ENCODE measurements around the gene ROBO1.

Gene ROBO1

DNA sequence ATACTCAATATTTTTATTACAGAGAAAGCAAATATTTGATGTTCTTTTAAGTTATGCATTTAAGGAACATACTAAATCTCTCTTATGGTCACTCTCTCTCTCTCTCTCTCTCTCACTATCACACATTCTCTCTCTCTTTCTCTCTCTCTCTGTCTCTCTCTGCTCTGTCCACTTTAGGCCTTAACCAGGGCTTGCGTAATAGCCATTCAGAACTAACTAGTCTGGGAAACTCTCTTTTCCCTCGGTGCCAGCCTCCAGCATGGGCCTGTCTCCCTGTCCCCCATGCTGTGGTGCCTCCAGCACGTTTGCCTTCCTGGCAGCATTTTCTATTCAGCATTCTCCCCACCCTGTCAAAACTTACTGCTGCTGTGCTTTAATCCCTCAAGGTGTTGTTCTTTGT is 389.7 kb downstream of the ROBO1 start:
- Histone ChIP-seq H3K27ac (no peak overlapping the region), H3K4me3 (no peak overlapping the region)
- TF ChIP-seq, protein P1, sequence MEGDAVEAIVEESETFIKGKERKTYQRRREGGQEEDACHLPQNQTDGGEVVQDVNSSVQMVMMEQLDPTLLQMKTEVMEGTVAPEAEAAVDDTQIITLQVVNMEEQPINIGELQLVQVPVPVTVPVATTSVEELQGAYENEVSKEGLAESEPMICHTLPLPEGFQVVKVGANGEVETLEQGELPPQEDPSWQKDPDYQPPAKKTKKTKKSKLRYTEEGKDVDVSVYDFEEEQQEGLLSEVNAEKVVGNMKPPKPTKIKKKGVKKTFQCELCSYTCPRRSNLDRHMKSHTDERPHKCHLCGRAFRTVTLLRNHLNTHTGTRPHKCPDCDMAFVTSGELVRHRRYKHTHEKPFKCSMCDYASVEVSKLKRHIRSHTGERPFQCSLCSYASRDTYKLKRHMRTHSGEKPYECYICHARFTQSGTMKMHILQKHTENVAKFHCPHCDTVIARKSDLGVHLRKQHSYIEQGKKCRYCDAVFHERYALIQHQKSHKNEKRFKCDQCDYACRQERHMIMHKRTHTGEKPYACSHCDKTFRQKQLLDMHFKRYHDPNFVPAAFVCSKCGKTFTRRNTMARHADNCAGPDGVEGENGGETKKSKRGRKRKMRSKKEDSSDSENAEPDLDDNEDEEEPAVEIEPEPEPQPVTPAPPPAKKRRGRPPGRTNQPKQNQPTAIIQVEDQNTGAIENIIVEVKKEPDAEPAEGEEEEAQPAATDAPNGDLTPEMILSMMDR (IDR thresholded peaks at IDR 0.05) = no peak
- no peak for DNase-seq (ENCODE audit: low spot score)

DNA sequence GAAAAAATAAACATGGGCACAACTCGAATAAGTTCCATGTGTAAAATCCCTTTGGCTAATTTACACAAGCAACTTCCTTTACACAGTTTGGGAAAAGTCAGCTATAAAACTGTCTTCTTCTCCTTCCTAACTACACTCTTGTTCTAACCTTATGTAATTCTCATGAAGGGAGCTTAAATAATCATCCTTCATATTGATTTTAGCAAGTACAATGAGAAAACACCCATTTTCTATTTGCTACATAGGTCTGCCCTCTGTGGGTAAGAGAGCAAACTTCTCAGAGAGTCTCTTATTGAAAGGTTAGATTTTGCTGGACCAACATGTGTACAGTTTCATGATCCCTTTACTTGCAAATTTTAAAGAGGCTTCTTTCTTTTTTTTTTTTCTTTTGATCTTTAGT is 398.5 kb downstream of the ROBO1 start:
- no peak overlapping the region for H3K4me3 ChIP-seq
- no peak overlapping the region for H3K27ac ChIP-seq
- DNase-seq (ENCODE audit: low spot score) = no peak
- TF ChIP-seq, protein P1 (IDR thresholded peaks at IDR 0.05) = no peak

DNA sequence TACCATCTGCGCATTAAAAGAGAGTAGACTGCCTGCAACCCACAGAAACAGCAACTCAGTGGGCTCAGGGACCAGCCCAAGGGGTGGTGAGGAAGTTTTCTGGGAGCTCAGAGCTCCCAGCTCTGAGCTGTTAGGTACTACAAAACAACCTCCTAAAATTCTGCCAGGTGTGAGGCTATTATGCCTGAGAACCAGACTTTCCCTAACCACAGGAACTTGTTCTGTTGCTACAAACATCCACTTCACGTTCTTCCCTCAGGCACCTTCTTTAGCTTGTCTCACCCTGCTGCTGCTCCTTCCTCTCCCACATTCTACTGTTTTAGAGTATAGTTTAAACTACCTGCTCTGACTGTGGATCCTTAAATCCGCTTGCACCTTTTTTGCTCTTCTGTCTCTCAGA is 399.4 kb downstream of the ROBO1 start:
- Histone ChIP-seq H3K4me3 (no peak overlapping the region), H3K27ac (no peak overlapping the region)
- TF ChIP-seq, protein P1 (IDR thresholded peaks at IDR 0.05) = no peak
- no peak for DNase-seq (ENCODE audit: low spot score)

DNA sequence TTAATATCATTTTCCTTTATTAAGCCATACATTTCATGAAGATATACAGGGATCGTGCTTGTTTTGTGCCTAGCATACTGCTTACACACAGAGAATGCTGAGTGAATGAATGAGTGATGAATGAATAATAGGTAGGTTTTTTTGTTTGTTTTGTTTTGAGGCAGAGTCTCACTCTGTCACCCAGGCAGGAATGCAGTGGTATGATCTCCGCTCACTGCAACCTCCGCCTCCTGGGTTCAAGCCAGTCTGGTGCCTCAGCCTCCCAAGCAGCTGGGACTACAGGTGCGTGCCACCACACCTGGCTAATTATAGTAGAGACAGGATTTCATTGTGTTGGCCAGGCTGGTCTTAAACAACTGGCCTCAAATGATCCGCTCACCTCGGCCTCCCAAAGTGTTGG is 400.0 kb downstream of the ROBO1 start:
- no peak for DNase-seq (ENCODE audit: low spot score)
- TF ChIP-seq, protein P1 (IDR thresholded peaks at IDR 0.05) = no peak
- H3K27ac ChIP-seq = no peak overlapping the region
- H3K4me3 ChIP-seq = no peak overlapping the region

DNA sequence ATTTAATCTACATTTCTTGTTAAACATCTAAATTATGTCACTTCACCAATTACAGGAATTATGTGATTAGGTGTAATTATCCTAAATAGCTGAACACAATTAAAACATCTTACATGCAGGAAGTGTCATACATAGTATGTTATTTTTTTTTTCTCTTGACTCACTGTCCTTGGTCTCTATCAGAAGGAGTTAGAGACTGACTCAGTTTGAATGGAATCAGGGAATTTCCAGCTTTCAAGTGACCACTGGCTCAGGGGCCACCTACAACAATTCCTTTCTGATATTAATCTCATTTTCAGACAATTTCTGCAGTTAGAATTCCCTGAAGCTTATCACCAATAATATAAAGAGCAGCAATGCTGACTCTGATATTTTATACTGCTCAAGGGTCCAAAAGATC is 400.7 kb downstream of the ROBO1 start:
- no peak overlapping the region for H3K4me3 ChIP-seq
- no peak overlapping the region for H3K27ac ChIP-seq
- TF ChIP-seq, protein P1 (IDR thresholded peaks at IDR 0.05) = no peak
- no peak for DNase-seq (ENCODE audit: low spot score)

DNA sequence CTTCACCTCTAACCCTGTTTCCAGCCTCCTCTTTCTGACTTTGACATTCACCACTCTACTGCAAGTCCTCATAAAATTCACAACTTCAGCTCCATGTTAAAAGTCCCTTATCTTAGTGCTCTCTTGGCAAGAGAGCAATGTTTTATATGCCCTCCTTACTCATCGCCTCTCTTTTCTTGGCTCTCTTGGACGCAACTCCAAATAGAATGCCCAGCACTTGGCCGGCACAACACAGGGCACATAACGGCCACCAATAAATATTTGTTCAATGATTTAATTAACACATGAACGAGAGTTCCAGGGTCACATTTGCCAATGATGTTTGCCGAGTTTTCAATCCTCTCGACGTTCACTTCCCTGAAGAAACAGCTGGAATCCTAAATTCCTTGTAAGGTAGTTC is 401.4 kb downstream of the ROBO1 start:
- TF ChIP-seq, protein P1 (IDR thresholded peaks at IDR 0.05) = no peak
- no peak for DNase-seq (ENCODE audit: low spot score)
- Histone ChIP-seq H3K27ac (no peak overlapping the region), H3K4me3 (no peak overlapping the region)

DNA sequence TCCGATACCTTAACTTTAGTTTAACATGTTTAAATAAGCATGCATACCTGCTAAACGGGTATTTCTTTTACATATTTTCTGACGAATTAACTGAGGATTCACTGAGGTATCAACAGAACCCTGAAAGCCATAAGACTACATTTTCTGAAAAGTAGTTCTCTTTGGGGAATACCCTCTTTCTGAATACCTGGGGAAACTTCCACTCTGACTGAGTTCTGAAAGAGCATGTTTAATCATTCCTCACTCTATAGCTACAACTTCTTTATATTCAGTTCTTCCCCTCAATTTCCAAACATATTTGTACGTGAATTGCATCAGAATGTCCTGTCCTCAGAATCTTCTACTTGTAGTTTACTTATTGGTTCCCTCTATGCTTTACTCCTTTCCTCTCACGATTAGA is 403.0 kb downstream of the ROBO1 start:
- no peak overlapping the region for H3K4me3 ChIP-seq
- TF ChIP-seq, protein P1 (IDR thresholded peaks at IDR 0.05) = no peak
- no peak for DNase-seq (ENCODE audit: low spot score)
- H3K27ac ChIP-seq = no peak overlapping the region

Data from coronary artery (tissue), 2 donors.